ENCODE results near the gene PTPN14.
"Not testable (repeated sequence)": the region's sequence is repeated elsewhere in the genome, so short reads cannot be mapped to it uniquely, and the experiment has no call there.

Gene PTPN14

GRCh38 chr1:214541693-214542092 lies 9.7 kb downstream of the PTPN14 start:
- no peak for DNase-seq (ENCODE audit: low read depth in 2 of 2)

- no peak for DNase-seq (ENCODE audit: low read depth in 2 of 2)
Observed at GRCh38 chr1:214541206-214541605, 10.2 kb downstream of the PTPN14 start.

- DNase-seq (ENCODE audit: low read depth in 2 of 2): no peak
Observed at GRCh38 chr1:214540324-214540723, 11.1 kb downstream of the PTPN14 start.

- no peak for DNase-seq (ENCODE audit: low read depth in 2 of 2)
Observed at GRCh38 chr1:214538496-214538895, 12.9 kb downstream of the PTPN14 start.

DNA sequence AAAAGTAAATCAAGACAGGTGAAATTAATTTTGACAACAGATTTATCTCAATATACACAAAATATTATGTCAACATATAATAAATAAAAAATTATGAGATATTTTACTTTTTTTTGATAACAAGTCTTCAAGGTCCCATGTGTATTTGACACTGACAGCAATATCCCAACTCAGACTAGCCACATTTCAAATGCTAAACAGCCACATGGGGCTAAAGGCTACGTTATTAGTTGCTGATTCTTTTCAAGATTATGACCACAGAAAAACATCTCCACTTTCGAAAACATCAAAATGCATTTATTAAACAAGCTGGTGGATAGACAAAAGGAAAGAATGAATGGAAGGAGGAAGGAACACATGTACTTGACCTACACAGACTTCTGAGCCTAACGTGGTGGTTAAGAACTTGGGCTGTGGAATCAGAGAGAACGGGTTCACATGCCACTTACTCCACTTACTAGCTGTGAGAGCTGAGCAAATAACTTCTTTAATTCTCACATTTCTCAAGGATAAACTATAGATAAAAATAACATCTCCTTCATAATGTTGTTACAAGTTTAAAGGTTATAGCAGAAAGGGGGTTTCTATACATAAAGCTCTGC lies 13.4 kb downstream of the PTPN14 start:
- DNase-seq (ENCODE audit: low read depth in 2 of 2): no peak

- no peak for DNase-seq (ENCODE audit: low read depth in 2 of 2)
Observed at GRCh38 chr1:214537219-214537618, 14.2 kb downstream of the PTPN14 start.

GRCh38 chr1:214532070-214532469 lies 19.3 kb downstream of the PTPN14 start:
- DNase-seq (ENCODE audit: low read depth in 2 of 2): no peak

DNA sequence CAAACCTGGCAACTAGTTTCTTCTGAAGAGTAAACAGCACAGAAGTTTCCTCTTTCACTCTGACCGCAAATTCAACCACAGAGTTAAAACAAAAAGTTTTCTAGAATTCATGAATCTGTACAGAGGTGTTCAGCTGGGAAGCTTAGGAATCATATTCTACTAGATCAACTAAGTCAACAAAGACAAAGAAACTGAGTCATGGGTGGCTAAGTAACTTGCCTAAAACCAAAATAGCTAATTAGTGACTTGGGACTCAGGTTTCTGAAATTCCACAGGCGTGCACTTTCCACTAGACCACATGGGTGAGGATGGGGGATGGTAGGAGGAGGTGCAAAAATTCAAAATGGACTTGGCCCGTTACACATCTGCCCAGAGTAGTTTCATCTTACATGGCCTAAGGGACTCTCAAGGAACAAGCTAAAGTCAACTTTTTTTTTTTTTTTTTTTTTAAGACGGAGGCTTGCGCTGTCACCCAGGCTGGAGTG lies 25.8 kb downstream of the PTPN14 start:
- no peak for DNase-seq (ENCODE audit: low read depth in 2 of 2)

DNA sequence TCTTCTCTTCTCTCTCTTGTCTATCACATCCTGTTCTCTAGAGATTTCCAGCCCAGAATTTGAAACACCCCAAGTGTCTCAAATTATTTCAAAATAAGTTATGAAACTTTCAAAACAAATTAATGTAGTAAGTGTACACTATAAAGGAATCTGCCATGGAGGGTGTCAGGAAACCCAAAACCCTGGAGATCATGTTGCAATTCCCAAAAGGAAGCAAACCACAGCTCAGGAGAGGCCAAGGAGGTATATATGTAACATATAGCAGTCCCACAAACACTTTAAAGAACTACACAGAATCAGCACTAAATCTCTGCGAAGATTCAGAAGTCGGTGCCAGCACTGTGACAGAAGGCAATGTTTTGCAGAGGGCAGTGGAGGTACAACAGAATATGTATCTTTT lies 26.6 kb downstream of the PTPN14 start:
- DNase-seq (ENCODE audit: low read depth in 2 of 2): no peak

- DNase-seq (ENCODE audit: low read depth in 2 of 2): no peak
Observed at GRCh38 chr1:214523124-214523824, 28.1 kb downstream of the PTPN14 start.

GRCh38 chr1:214521458-214521857 lies 29.9 kb downstream of the PTPN14 start:
- not testable (repeated sequence) for DNase-seq (ENCODE audit: low read depth in 2 of 2)

DNA sequence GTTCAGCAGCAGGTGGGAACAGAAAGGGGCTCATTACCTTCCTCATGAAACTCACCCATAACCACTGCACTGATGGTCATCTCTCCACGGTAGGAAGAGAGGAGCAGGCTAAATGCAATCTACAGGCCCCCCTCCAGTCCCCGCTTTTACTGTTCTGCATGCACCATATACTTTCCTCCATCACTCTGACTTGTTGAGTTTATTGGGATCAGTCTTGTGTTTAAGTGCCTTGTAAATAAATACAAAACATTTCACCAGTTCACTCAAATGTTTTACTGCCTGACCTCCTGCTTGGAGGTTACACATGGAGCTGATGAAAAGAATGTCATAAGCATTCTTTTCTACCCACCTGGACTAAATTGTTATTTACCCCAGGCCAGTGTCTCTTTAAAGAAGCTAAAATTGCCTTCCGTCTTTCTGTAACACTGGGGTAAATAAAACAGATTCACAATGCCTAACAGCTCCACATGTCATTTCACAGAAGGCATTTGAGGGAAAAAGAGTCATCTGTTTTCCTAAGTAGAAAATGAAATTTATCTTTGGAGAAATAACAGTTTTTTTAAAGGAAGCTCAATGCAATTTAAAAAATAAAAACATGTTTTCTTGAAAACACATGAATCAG lies 30.7 kb downstream of the PTPN14 start:
- no peak for DNase-seq (ENCODE audit: low read depth in 2 of 2)

DNA sequence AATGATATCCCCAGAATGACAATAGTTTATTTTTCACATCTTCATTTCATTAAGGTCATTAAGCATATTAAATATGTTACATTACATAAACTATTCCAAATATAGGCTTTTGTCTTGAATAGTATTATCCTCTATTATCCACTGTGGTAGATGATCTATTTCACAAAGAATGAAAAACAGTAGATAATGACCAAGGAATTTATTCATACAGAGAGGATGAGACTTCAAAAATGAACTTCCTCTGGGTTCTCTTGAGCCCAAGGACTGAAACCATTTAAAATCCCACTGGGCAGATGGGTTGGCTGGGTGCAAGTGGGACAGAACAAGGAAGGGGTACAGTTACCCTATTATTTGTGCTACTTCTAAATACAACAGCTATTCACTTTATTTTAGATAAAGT lies 33.0 kb downstream of the PTPN14 start:
- DNase-seq (ENCODE audit: low read depth in 2 of 2): no peak

DNA sequence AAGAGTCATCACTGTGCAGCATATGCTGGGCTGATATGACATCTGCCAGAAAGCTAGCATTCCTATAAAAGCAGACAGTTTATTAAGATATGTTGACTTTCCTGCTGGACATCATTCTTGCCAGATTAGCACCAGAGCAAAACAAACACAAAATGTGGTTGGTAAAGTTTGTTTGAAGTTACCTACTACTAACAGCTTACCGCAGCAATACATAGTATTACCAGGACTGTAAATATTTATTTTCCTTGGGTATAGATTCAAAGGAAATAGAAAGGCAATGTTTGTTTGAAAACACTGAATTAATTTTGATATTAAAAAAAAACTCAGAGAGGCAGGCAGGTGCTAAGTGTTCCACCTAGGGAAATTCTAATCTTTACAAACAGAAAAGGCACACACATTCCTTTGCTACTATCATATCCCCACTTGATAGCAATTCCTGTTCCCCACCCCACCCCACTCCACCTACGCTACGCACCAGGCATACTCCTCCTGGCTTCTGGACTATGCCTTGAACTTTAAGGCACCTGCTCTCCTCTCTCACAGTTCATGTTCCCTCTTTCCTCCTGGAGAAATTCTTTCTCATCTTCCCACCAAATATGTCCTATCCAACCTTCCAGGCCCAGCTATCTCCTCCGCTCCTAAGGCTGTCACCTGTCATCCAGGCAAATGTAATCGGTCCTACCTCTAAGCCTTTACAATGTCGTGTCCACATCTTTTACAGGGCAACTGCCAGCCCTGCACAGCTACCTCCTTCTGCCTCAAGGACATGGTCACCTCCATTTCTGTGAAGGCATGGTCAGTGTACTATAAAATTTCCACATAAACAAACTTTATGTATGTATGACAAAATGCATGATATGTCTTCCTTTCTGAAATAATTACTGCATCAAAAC lies 34.7 kb downstream of the PTPN14 start:
- no peak for DNase-seq (ENCODE audit: low read depth in 2 of 2)

GRCh38 chr1:214515544-214516433 lies 35.6 kb downstream of the PTPN14 start:
- no peak for DNase-seq (ENCODE audit: low read depth in 2 of 2)

GRCh38 chr1:214514819-214515383 lies 36.5 kb downstream of the PTPN14 start:
- no peak for DNase-seq (ENCODE audit: low read depth in 2 of 2)

GRCh38 chr1:214514032-214514818 lies 37.2 kb downstream of the PTPN14 start:
- DNase-seq (ENCODE audit: low read depth in 2 of 2): no peak

DNA sequence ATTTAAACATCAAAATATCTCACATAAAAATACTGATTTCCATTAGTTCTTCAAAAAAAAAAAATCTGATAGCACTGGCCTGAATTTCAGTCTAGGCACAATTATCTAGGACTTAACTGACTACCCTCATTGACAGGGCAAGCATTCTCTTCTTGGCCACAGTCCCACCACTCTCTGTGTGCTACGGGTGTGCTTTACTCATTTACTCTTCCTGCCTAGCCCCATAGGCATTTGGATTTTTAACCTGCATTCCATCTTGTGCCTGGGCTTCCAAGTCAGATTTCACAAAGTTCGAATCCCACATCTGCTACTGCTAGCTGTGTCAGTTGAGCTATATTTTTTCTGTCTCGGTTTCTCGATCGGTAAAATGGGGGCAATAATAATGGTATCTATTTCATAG lies 38.0 kb downstream of the PTPN14 start:
- DNase-seq (ENCODE audit: low read depth in 2 of 2): no peak

DNA sequence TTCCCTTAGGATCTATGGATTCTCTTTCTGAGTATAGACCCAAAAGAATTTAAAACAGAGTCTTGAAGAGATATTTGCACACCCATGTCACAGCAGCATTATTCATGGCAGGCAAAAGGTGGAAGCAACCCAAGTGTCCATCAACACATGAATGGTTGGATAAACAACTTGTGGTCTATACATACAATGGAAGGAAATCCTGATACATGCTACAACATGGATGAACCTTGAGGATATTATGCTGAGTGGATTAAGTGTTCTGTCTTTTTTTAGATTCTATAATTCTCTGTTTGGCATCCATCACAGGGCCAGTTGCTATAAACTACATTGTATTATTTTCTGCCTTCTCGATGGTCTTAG lies 39.8 kb downstream of the PTPN14 start:
- no peak for DNase-seq (ENCODE audit: low read depth in 2 of 2)
